ENCODE results near the gene WNK2.
"Not testable (repeated sequence)": the region's sequence is repeated elsewhere in the genome, so short reads cannot be mapped to it uniquely, and the experiment has no call there.

WNK2 gene

GRCh38 chr9:93141771-93142483 lies 42.0 kb upstream of the WNK2 start:
- TF ChIP-seq, protein P1, sequence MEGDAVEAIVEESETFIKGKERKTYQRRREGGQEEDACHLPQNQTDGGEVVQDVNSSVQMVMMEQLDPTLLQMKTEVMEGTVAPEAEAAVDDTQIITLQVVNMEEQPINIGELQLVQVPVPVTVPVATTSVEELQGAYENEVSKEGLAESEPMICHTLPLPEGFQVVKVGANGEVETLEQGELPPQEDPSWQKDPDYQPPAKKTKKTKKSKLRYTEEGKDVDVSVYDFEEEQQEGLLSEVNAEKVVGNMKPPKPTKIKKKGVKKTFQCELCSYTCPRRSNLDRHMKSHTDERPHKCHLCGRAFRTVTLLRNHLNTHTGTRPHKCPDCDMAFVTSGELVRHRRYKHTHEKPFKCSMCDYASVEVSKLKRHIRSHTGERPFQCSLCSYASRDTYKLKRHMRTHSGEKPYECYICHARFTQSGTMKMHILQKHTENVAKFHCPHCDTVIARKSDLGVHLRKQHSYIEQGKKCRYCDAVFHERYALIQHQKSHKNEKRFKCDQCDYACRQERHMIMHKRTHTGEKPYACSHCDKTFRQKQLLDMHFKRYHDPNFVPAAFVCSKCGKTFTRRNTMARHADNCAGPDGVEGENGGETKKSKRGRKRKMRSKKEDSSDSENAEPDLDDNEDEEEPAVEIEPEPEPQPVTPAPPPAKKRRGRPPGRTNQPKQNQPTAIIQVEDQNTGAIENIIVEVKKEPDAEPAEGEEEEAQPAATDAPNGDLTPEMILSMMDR (conservative IDR thresholded peaks at IDR 0.05; ENCODE audit: low read length): no peak
- DNase-seq (ENCODE audit: low read depth): no peak
- no peak overlapping the region for H3K4me3 ChIP-seq (ENCODE audit: low read length)

DNA sequence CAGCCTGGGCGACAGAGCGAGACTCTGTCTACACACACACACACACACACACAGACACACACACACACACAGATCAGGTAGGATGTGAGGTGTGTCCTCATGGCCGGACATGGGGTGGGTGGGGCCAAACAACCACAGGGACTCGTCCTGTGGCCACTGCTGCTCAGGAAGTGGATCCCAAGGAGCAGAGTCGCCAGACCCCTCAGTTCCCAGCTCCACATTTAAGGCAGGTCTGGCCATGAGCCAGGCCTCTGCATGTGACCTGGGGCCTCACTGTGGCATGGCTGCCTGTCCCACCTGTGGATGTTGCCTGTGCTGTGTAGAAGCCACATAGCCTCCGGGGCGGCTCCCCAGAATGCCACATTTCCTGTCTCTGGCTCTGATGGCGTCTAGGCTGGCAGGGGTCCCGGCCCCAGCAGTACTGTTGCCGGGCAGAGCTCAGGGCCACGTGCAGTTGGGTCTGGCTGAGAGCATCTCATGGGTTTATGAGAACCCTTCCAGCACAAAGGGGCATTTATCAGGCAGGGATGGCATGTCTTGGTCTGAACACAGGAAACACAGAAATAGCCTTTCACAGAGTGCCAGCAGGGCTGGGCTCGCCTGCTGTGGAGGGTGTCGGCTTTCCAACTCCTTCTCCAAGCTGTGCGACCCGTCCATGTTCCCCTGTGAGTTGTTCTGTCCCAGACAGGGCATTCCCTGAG lies 40.0 kb upstream of the WNK2 start:
- no peak overlapping the region for H3K4me3 ChIP-seq (ENCODE audit: low read length)
- TF ChIP-seq, protein P1 (conservative IDR thresholded peaks at IDR 0.05; ENCODE audit: low read length): no peak
- no peak for DNase-seq (ENCODE audit: low read depth)

DNA sequence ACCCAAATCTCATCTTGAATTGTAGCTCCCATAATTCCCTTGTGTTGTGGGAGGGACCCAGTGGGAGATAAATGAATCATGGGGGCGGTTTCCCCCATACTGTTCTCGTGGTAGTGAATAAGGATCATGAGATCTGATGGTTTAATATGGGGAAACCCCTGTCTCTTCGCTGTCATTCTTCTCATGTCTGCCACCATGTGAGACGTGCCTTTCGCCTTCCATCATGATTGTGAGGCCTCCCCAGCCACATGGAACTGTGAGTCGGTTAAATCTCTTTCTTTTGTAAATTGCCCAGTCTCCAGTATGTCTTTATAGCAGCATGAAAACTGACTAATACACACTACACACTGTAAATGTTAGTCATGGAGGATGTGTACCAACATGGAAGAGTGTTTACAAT lies 37.2 kb upstream of the WNK2 start:
- not testable (repeated sequence) for H3K4me3 ChIP-seq (ENCODE audit: low read length); DNase-seq (ENCODE audit: low read depth)

- no peak overlapping the region for H3K4me3 ChIP-seq (ENCODE audit: low read length)
- TF ChIP-seq, protein P1 (conservative IDR thresholded peaks at IDR 0.05; ENCODE audit: low read length): no peak
- no peak for DNase-seq (ENCODE audit: low read depth)
These were observed 36.3 kb upstream of the WNK2 start for GRCh38 chr9:93147632-93148031.

DNA sequence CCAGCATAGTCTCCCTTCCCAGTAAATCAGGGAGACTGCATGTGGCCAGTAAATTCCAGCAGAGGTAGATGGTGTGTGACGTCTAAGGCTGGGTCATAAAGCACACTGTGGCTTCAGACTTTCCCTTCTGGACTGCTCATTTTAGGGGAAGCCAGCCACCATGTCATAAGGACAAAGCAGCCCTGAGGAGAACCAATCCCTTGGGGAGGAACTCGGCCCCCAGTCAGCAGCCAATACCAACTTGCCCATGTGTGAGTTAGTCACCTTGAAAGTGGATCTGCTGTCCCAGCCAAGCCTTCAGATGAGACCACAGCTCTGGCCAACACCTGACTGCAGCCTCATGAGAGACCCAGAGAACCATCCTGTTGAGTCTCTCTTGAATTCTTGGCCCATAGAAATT lies 35.2 kb upstream of the WNK2 start:
- no peak overlapping the region for H3K4me3 ChIP-seq (ENCODE audit: low read length)
- TF ChIP-seq, protein P1 (conservative IDR thresholded peaks at IDR 0.05; ENCODE audit: low read length): no peak
- DNase-seq (ENCODE audit: low read depth): no peak

- TF ChIP-seq, protein P1 (conservative IDR thresholded peaks at IDR 0.05; ENCODE audit: low read length): no peak
- H3K4me3 ChIP-seq (ENCODE audit: low read length): no peak overlapping the region
- no peak for DNase-seq (ENCODE audit: low read depth)
These were observed 34.6 kb upstream of the WNK2 start for GRCh38 chr9:93149361-93149760.

GRCh38 chr9:93151097-93151784 lies 32.7 kb upstream of the WNK2 start:
- TF ChIP-seq, protein P1 (conservative IDR thresholded peaks at IDR 0.05; ENCODE audit: low read length): no peak
- DNase-seq (ENCODE audit: low read depth): no peak
- no peak overlapping the region for H3K4me3 ChIP-seq (ENCODE audit: low read length)

Measured in AG10803 (cell line).